Glomerular endothelial cell (primary cell): Measurements from ENCODE around the gene SESTD1. TPM values are rescaled to one million over a fixed set of nuclear protein-coding genes. Genes with fewer than 3 reads are reported as not detected.
"Not testable (repeated sequence)": the region's sequence is repeated elsewhere in the genome, so short reads cannot be mapped to it uniquely, and the experiment has no call there.

Experiments used
- DNase-seq: peaks from one replicate; pipeline ENCODE4 v3.0.0-alpha.2; 2011; ENCODE audit warnings: low read depth, low spot score; ENCODE audit errors: extremely low read depth
- total RNA-seq: library from RNA; depleted of rRNA; stranded (reverse); fragments of >200 nt; gene quantifications from 2 replicates; pipeline ENCODE4 v1.2.3, GENCODE V29; 2015

The SESTD1 gene
- total RNA-seq, 1 donor from 2014 or later: 22.1 TPM

DNA sequence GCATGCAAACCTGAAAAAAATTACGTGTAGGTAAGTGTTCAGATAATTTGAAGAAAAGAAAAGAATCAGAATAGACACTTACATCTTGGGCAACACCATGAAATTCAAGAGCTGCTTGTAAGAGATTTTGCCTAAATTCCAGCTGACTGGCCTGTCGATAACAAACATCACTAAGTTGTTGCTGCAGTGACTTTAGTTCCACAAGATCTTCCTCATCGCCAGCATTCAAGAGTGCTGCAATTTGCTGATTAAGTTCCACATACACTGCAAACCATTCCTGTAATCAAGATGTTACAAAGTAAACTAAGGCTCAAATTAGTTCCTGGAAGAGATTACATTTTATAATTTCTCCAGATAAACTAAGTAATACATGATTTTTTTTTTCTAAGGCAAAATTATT is 140.3 kb downstream of the SESTD1 start:
- no peak for DNase-seq

DNA sequence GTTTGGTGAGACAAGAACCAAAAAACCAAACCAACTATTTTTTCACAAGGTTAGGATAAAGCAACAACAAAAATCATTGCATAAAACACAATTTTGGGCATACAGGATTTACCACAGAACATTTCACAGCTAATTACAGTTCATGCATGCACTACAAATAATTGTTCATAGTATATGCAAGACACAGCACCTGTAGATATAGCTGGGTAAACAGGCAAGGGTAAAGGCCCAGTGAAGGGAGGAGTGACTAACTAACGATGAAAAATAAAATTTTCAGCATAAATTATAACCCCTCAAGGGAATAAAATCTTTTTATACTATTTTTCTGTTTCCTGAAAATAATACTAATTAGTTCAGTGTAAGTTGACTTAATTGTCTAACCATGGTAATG is 141.4 kb downstream of the SESTD1 start:
- no peak for DNase-seq

DNA sequence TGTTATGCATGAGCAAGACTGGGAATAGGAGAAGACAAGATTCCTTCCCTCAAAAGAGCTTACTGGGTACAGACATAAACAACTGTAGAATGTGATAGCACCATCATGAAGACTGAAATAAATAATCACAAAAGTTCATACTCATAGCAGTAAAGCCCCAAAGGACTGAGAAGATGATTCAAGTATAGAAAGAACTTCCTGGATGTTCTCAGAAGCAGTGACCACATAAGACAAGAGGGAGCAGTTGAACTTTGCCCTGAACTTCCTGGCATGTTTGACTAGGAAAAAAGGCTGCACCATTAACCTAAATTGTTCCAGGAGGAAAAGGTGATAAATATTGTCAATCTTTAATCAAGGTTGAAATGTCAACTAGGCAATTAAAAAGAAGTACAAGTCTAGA is 156.9 kb downstream of the SESTD1 start:
- DNase-seq: no peak

DNA sequence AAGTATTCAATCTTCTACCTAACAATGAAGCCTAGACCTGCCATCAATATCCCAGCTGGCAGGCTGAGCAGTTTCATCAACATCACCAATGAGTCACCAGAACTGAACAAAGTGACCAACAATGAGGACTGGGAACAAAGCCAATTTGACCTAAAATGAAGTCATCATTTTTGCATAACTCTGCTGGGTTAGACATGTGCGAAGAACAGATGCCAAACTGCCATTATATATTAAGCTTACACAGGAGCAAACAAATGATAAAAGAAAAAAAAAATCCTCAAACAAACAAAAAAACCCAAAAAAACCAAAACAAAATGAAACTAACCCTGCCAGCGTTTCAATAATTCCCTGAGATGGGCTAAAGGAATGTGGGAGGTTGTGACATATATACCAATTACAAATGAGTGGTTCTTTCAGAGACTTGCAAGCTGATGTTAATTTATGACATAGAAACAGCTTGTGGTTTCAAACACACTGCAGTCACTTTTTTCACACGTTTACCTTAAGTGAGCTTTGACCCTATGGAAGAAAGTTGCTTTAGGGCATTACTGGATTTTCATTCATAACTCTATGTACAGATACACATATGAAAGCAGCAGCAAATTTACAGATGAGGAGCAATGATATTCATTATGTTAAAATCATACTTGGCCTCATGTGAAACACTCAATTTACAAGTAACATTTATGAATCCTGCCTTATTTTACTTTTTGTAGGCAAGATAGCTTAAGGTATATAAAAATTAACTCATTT is 157.8 kb downstream of the SESTD1 start:
- DNase-seq: peak; percentile 99

DNA sequence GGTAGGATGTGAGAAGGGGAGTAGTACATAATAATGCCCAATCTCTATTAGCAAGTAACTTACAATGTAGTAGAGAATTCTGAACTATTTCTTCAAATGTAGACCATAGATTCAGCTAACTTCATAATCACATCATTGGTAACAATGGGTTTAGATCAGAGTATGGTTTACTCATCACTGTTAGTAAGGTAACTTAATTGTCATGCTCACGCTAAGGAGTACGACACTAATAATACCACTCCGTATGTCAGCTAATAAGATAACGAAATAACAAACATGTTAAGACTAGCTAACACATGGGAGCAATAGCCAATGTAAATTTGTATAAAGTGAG is 158.3 kb downstream of the SESTD1 start:
- DNase-seq: no peak

DNA sequence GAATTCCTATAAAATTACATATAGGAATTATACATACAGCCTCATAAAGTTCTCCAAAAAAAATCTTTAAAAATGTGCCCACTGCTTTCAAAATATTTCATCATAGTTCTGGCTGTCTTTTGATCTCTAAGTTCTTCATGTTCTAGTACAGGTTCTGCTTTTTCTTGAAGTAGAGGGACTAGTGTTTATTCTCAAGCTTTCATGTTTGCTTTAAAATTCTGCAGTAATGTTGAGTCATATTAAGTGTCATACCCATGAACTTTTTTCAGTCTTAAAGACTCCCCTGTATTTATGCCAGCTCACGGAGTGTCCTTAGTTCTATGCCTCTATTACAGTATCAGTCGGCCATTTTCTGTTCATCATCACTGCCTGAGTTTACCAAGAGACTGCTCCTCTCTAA is 159.9 kb downstream of the SESTD1 start:
- DNase-seq: no peak

DNA sequence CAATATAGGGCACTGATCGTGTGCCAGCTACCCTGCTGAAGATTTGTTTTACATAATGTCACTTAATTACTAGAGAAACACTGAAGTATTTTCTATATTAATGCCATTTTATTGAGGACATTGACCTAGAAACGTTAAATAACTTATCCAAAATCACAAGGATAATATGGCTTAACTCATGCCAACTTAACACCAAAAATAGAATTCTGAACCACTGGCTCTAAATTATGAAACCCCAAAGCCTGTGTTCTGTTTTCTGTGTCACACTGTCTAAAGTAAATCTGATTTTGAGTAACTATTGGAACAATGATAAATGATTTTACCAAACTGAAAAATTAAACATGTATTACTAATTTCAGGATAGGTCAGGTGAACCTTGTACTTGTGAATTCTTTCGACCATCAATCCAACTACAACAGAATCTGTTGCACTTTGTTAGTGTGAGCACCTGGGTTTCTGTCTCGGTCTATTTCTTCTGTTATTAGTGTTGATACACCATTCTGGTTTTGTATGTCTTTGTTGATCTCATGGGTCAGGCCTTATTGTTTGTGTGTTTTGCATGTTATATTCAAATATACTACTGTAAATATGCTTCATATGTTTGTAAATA is 166.4 kb downstream of the SESTD1 start:
- no peak for DNase-seq

DNA sequence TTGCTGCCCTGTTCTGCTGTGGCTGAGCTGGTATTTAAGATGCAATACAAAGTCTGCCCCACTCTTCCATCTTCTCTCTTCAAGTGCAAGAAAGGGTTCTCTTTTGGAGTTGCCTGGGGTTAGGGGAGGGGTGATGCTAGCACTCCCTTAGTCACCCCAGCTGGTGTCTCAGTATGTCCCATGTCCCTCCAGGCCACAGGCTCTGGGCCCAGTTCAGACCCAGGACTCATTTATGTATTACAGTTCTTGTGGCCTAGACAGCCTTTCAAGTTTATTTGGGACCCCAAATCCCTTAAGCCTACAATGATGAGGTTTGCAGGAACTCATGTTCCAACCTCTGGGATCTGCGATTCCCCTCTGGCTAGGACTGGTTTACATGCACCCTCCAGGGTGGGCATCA is 167.5 kb downstream of the SESTD1 start:
- no peak for DNase-seq

DNA sequence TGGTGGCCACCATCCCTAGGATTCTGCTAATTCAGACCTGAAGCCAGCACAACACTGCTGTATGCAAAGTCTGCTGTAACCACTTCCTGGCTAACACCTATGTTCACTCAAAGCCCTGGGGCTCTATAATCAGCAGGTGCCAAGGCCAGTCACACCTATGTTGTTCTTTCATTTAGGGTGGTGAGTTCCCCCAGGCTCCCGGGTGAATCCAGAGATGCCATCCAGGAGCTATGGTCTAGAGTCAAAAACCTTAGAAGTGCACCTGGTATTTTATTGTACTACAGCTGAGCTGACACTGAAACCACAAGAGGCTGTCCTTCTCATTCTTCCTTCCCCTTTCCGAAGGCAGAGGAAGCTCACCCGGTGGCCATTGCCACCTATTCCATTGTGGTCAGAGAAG is 168.5 kb downstream of the SESTD1 start:
- DNase-seq: no peak

DNA sequence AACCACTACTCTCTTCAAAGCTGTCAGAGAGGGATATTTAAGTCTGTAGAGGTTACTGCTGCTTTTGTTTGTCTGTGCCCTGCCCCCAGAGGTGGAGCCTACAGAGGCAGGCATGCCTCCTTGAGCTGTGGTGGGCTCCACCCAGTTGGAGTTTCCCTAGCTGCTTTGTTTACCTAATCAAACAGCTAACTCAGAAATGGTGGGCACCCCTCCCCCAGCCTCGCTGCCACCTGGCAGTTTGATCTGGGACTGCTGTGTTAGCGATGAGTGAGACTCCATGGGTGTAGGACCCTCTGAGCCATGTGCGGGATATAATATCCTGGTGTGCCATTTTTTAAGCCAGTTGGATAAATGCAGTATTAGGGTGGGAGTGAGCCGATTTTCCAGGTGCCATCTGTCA is 171.7 kb downstream of the SESTD1 start:
- DNase-seq: not testable (repeated sequence)

DNA sequence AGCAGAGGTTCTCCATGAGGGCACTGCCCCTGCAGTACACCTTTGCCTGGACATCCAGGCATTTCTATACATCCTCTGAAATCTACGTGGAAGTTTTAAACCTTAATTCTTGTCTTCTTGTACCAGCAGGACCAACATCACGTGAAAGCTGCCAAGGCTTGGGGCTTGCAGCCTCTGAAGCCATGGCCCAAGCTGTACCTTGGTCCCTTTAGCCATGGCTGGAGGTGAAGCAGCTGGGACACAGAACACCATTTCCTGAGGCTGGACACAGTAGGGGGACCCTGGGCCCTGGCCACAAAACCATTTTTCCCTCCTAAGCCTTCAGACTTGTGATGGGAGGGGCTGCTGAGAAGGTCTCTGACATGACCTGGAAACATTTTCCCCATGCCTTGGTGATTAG is 181.9 kb downstream of the SESTD1 start:
- DNase-seq: no peak

DNA sequence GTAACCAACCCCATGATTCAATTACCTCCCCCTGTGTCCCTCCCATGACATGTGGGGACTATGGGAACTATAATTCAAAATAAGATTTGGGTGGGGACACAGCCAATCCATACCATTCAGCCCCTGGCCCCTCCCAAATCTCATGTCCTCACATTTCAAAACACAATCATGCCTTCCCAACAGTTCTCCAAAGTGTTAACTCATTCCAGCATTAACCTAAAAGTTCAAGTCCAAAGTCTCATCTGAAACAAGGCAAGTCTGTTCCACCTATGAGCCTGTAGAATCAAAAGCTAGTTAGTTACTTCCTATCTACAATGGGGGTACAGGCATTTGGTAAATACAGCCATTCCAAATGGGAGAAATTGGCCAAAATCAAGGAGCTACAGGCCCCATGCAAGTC is 182.7 kb downstream of the SESTD1 start:
- no peak for DNase-seq

DNA sequence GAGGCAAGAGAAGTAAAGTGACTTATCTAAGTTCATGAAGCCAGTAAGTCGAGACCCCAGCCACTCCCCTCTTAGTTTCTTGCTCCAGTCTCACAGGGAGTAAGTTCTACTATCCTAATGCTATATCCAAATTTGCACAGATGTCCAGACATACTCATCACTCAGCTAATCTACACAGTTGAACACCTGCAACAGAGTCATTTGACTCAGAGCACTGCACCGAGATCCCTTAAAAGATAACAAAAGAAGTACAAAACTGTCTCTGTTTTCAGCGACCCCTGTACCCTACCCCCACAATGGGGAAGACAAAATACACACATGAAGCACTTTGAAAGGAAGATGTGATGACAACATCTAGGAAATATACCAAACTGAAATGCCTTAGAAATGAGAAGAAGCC is 192.1 kb downstream of the SESTD1 start:
- no peak for DNase-seq

DNA sequence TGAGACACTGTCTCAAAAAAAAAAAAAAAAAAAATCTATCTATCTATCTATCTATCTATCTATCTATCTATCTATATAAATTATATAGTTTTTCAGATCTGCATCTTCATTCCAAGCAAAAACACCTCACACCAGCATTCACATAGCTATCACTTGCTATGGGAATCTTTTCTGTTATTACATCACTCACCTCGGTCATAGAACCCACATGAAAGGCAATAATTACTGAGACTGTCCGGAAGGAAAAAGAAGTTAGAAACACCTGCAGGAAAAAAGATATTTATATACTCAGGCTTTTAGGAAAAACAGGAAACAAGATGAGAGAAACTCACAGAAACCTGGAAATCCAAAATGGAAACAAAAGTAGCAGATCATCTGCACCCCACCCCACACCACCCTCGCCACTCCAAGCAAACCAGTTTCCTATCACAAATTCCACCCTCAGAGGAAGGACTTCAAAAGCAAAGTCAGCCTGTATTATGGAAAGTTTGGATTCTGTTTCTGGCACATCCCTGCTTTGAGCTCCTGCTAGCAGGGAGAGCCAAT is 192.7 kb downstream of the SESTD1 start:
- no peak for DNase-seq

DNA sequence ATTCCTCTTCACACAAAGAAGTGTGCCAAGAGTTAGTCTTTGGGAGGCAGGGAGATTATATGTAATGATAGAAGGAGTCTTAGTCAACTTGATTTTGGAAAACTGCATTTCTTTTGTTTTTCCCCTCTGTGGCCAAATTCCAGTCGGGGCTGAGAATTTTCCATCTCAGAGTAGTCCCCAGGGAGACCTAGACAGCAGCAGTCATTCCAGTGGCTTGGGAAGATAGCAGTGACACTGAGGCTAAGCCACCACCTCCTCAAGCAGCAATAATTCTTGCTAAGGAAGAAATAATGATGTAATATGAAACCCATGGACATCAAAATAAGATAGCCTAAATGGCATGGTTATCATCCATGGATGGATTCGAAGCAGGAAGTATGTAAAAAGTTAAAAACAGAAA is 193.7 kb downstream of the SESTD1 start:
- DNase-seq: no peak

DNA sequence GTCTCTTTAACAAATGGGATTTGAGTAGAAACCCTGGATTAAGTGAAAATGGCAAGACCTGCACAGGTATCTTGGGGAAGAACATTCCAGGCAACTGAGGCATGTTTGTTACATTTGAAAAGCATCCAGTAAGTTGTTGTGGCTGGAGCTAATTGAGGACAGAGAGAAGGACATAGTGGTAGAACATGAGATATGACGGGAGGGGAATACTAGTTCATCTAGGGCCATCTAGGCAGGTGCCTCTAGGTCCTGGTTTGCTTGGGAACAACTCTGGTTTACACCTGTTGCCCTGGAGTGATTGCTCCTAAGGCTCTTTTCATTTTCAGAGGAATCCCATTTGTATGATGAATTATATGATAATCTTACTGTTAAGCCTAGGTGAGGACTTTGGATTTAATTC is 194.9 kb downstream of the SESTD1 start:
- no peak for DNase-seq

DNA sequence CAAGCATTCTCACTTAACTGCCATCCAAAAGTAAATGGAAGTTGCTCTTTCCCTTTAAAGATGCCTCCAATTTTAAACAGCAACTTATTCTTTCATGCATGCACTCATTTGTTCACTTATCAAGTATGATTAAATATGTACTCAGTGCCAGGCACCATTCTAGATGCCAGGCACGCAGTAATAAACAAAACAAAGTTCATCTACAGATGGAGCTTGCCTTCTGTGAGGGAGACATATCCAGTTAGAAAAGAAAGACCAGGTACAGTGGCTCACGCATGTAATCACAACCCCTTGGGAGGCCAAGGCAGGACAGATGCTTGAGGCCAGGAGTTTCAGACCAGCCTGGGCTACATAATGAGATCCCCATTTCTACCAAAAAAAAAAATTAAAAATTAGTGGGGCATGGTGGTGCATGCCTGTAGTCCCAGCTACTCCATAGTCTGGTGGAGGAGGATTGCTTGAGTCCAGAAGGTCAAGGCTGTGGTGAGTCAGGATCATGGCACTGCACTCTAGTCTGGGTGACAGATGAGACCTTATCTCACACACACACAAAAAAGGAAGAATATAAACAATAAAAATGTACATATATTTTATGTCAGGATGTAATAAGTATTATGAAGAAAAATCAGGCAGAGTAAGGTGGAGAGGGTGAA is 195.5 kb downstream of the SESTD1 start:
- no peak for DNase-seq

DNA sequence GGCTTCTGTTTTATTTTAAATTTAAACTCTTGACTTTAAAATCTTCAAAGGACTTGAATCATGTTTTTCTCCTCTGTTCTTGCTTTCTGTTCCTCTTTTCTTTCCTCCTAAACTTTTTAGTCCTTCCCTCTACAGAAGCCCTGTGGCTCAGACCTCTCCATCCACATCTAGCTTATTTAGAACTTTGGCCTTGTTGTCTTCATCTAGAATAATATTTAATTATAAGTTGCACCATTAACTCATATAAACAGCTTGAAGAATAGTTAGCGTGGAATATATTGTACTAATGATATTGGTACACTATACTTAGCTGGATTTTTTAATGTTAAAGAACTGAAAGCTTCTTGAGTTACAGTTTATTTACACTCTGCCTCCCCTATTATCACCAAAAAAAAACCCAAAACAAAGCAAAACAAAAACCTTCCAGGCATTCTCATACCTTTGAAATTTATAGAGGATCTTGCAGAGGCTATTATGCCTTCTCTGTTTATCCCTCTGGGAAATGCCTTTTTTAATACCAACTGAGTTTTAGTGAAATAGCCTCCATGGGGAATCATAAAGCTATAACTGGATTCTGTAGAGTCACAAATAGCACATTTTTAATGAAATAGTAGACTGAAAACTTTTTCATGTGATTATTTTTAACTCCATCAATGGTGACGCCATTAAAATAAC is 205.5 kb downstream of the SESTD1 start:
- no peak for DNase-seq

DNA sequence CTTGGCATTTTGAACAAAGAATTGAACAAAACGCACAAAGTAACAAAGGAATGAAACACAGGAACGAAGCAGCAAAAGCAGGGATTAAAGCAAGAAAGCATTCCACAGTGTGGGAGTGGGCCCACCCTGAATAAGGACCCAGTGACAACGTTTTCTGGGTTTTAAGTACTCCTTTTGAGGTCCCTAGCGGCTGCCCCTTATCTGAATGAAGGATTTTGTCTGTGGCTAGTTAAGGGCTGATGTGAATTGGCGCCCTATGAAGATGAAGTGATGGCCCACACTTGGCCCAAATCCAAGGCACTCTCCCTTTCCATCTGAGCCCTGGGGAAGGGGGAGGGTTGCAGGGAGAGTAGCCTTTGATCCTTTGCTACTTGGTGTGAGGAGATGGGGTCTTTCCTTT is 206.9 kb downstream of the SESTD1 start:
- DNase-seq: no peak

DNA sequence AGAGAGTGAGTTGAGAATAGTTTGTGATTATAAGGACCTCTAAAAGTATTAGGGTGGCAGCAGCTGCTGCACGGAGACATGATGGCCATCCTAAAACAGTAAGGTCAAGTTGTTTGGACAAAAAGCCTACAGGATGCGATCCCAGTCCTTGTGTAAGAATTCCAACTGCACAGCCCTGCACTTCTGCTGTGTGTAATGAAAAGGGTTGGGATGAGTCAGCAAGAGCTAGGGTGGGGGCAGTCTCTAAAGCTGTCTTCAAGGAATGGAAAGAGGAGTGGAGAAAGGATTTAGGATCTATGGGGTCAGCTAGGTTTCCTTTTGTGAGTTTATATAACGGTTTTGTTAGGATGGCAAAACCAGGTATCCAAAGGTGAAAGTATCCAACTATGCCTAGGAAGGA is 211.1 kb downstream of the SESTD1 start:
- DNase-seq: not testable (repeated sequence)
